Stimulated activated CD8-positive, alpha-beta memory T cell treated with anti-CD3 and anti-CD28 coated beads, Interleukin-15, amount 100 ng/mL, for 4 hours (primary cell): ENCODE data around the gene IYD.

Experiments used
- DNase-seq, 2 donors: peaks; one replicate each; pipeline ENCODE4 v3.0.0-alpha.2; 2020; ENCODE audit warnings: low read depth in 2 of 2

The IYD gene

GRCh38 chr6:150394899-150395295, 26.1 kb downstream of the IYD start:
- no peak for DNase-seq

DNA sequence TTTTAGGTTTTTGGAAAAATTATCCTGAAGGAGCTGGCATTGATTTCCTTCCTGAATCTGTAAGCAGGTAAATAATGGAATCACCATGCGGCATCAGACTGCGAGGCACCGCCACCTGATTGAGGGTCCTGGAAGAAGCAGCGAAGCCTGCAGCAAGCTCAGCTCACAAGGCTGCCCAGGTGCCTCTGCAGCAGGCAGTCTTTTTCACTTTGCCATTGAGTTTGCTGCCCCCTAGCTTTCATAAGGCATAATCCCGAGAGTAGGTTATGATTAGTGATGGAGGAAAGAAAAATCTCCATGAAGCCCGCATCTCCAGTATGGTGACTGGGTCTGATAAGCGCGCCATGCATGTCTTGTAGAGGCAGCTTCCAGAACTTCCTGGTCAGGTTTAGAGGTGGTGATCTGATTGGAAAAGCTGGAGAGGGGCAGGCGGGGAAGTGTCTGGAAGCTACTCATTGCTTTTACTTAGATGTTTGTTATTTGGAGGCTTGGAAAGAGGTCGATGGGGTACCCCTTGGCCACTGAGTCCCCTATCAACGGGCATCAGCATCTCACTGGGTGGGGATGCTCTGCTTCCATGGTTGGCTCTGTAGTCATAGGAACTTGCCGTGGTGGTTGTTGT, 26.7 kb downstream of the IYD start:
- no peak for DNase-seq

DNA sequence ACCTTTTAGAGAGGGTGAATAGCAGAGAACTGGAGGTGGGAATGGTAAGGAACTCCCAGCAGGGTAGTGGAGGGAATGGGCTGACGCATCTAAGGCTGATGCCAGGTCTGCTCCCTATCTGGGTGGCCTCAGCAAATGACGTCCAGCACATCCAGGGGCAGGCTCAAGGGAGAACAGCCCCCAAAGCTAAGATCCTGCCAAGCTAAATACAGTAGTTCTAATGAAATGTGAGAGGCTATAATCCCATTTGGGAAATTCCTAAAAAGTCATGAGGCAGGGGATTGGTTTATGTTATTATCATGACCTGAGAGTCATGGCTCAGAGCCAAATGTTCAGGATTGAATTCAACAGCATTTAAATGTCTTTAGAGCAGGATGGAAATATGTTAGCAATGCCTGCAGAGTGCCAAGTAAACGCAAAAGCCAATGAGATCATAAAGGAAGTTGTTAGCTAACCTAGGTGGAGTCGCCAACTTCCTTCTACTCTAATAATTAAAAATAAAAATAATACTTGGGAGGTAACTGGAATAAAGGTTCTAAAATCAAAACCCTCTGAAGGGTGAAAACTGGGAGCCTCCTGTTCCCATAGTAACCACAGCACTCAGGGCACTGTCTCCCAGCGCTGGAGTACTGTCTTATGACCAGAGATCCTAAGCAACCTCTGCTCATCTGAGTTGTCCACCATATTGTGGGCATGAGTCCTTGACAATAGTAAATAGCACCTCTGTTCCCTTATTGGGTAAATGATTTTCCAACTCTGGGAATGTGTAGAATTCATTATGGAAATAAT, 34.8 kb downstream of the IYD start:
- DNase-seq = no peak

- no peak for DNase-seq
Measured at GRCh38 chr6:150406948-150407347, 38.1 kb downstream of the IYD start.

- no peak for DNase-seq
Measured at GRCh38 chr6:150408842-150409241, 40.0 kb downstream of the IYD start.

DNA sequence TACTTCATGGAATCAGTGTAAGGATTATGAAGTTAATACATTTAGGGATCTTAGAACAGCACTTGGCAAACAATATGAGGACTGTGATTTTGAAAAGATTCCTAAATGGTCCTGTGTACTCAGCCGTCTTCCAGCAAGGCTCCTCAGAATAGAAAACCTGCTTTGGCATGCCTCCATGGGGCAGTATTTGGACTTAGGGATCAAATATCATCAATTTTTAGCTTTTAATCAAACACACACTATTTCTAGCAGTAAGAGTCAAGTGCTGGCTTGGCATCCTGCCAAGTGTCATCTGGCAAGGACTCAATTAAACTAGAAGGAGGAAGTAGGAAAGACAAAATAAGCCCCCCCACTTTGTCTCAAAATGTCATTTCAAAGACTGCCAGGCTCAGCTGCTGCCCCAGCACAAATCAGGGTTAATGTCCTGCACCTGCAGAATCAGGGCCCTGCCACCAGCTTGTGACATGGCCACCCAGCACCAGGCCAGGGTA, 40.8 kb downstream of the IYD start:
- DNase-seq = no peak

DNA sequence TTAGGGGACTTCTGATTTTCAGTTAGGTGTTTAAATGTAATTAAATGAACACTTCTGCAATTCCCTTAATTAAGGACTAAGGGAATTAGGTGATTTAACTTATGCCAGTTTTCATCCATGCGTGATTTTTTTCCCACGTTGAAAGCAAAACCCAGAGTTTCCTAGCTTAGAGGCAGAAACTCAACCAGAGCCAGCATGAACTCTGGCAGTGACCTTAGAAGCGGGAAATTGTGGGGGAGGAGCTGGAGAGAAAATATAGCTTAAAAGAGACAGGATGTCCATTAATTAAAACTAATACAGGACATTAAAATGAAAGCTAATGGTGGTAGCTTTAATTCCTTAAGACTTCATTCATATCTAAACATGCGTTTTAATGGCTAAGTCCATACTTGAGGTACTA, 41.6 kb downstream of the IYD start:
- DNase-seq = no peak

- DNase-seq = no peak
Measured at GRCh38 chr6:150410906-150411305, 42.1 kb downstream of the IYD start.

- DNase-seq = no peak
Measured at GRCh38 chr6:150412221-150412620, 43.4 kb downstream of the IYD start.

GRCh38 chr6:150413198-150413597, 44.4 kb downstream of the IYD start:
- DNase-seq = no peak

- no peak for DNase-seq
Measured at GRCh38 chr6:150413781-150414281, 45.0 kb downstream of the IYD start.

DNA sequence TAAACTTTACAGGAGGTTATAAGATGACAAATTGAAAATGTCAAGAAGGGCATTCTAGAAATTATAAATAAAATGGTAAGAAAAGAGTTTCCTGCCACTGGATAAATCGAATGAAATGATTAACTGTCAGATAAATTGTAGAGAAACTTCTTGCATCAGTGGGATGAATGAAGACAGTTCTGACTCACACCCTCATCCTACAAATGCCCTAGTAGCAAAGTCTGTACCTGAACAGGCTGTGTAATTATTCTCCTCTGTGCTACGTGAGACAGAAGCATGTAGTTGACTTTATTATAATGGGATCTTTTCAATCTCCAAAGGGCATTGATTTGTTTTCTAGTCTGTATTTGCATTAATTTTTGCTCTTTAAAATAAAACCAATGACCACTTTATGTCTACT, 47.3 kb downstream of the IYD start:
- DNase-seq = no peak

DNA sequence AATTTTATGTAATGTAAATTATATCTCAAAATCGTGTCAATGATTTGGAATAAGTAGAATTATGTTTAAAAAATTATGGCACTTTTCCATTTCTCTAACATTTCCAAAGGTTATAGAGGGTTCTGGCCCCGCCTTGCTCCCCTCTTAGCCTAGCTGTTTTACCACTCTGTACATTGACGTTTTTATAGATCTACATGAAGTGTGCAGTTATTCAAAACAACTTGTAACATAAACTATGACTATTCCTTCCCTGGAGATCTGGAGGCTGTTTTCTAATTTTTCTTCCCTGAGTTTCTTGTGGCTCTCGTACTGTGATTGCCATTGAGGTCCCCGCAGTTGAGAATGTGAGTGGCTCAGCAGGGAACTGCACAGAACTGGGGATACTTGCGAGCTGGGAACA, 48.4 kb downstream of the IYD start:
- no peak for DNase-seq

GRCh38 chr6:150417899-150418826, 49.4 kb downstream of the IYD start:
- DNase-seq = no peak

- DNase-seq = peak in 1 of 2 donors; percentile 7
Measured at GRCh38 chr6:150418827-150419594, 50.2 kb downstream of the IYD start.

GRCh38 chr6:150420428-150420827, 51.6 kb downstream of the IYD start:
- no peak for DNase-seq

- no peak for DNase-seq
Measured at GRCh38 chr6:150420926-150421325, 52.1 kb downstream of the IYD start.

DNA sequence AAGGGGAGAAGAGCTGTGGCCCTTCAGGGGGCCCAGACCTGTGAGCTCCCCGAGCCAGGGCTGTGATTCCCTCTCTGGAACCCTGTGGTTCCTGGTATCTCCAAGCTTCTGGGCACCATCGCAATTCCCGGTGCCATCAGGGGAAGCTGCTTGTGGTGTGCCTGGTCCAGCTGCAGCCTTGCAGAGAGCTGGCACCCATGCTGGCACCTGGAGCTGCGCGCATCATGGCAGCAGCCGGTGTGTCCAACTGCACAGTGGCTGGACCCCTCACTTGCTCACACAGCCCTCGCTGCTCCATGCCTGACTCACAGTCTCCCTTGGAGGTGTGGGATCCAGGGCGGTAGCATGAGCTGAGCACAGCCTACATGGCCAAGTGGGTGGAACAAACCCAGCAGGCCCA, 56.7 kb downstream of the IYD start:
- no peak for DNase-seq

- DNase-seq = no peak
Measured at GRCh38 chr6:150426198-150426597, 57.4 kb downstream of the IYD start.

GRCh38 chr6:150427037-150427602, 58.3 kb downstream of the IYD start:
- no peak for DNase-seq

DNA sequence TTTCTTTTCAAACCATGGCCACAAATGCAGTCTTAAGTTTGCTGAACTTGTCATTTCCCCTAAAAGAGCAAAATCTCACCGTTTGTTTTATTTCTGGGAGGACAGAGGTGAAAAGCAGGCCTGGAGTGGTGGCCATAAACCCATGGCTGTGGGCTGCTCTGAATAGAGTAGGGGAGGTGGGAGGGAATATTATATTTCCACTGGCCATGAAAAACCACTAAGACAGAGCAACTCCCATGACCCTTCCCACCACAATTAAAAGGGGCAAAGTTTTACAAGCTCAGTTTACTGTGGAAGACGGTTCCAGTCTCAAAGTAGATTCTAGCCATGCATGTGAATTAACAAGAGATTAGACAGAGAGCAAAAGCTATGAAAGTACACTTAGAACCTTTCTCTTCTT, 59.0 kb downstream of the IYD start:
- no peak for DNase-seq
